Mesenteric fat pad (tissue), 1 donor: ENCODE results near the gene HSD11B2. TPM values are rescaled to one million over a fixed set of nuclear protein-coding genes. Genes with fewer than 3 reads are reported as not detected.

ENCODE experiments used
- DNase-seq: peaks from one replicate; pipeline ENCODE4 v3.0.0-alpha.2; 2020; ENCODE audit warnings: low spot score
- total RNA-seq: library from RNA; stranded (reverse); fragmentation: NEBNext Ultra II Directional; extraction: Animal tissue kit (Norgen Biotek cat#: 25700); gene quantifications from one replicate; pipeline ENCODE4 v1.2.1, GENCODE V29; 2021
- donor health status: DM: yes; HTN: yes; CAD: no.

HSD11B2 gene
- total RNA-seq, 1 donor from 2014 or later: 0.71 TPM

DNA sequence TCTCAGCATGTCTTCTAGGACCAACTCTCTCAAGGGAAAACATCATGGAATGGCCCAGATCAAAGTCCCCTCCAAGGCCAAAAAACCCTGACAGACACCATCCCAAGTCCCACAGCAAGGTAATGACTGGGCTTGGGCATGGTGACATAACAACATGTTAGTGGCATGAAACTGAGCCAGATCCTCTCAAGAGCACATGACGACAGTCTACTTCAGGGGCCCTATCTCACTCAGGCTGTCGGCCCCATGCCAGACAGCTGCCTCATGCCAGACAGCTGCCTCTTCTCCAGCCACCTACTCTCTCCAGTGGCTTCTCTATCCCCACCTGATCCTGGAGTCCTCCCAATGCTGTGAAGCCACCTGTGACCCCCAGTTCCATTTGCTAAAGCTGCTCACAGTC lies 18.4 kb downstream of the HSD11B2 start:
- no peak for DNase-seq

DNA sequence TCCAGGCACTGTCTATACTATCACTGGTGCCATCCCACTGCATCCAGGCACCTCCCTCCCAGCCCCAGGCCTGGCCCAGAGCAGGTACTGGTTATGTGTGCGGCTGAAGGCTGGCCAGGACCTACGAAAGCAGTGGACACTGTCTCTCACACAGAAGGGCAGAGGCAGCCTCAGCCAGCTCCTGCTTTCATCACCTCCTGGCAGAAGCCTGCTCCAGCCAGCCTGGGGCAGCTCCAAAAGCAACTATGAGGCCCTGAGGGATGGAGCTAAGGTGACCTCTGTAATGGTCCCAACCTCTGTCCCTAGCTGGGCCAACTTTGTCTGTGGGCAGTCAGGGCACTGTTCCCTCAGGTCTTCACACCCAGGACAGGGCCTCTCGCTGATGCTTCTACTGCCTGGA lies 18.8 kb downstream of the HSD11B2 start:
- DNase-seq: no peak

DNA sequence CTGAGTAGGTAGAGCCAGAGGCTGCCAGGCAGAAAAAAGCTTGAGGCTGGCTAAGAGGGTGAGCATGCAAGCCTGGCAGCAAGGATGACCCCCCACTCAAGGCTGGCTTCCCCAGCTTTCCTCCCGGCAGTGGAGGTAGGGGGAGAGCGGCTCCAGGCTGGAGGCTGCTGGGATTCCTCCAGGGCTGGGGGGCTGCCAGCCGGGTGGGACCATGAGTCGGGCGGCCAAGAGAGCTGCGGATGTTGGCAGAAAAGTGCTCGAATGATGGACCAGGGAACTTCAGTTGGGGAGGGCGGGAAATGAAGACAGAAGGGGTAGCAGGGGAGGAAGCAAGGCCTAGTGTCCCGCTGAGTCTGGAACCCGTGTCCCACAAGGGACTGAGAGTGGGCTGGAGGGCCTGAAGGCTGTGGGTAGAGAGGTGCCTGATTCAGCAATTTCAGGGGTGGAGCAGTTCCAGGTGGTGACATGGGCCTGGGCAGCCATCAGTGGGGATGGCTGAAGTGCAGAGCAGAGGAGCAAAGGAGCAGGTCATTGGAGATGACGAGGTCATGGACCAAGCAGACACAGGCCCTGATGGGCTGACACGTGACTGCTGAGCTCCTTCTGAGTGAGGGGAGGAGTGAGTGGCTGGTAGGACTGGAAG lies 20.3 kb downstream of the HSD11B2 start:
- no peak for DNase-seq

DNA sequence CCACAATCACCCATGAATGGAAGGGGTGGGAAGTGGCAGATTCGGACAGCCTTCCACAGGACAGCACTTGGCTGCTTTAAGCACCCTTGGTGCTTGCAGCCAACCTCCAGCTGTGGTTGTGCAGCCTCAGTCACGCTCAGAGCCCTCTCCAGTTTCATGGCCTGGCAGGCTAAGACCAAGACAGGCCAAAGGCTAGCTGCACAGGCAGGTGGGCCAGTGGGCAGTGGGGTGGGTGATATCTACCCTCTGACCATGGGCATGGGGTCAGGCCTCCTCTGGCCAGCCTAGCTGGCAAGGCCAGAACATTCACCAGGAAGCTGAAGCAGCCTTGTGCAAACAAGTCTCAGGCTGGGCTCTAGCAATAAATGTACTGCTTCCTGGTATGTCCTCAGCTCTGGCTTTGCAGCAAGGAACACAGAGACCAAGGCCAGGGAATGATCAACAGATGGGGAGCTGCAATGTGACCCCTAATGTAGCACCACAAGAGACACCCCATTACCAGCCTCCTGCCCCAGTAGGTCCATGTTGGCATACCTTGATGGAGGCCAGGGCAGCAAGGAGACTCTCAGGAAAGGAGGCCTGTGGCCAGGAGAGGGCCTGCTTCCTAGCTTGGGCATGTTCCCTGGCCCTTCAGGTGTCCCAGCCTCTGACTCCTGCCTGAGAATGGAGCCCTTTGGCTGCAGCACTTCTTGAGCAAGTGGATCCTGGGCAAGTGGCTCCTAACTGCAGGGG lies 20.9 kb downstream of the HSD11B2 start:
- DNase-seq: no peak

DNA sequence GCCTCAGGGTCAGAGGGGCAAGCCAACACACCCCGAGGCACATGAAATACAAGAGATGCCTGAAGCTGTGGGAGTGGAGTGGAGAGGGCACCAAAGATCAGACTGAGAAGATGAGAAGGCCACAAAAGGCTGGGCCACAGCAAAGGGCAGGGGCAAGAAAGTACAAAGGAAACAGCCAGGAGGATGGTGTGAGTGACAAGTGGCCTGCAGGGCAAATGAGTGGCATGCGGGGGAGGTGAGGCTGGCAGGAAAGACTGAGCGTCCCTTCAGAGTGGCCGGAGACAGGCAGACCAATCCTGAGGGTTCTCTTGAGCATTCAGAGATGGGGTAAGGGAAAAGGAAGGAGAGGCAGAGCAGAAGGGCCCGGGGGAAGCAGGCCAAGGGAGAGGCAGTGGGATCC lies 23.2 kb downstream of the HSD11B2 start:
- DNase-seq: no peak

DNA sequence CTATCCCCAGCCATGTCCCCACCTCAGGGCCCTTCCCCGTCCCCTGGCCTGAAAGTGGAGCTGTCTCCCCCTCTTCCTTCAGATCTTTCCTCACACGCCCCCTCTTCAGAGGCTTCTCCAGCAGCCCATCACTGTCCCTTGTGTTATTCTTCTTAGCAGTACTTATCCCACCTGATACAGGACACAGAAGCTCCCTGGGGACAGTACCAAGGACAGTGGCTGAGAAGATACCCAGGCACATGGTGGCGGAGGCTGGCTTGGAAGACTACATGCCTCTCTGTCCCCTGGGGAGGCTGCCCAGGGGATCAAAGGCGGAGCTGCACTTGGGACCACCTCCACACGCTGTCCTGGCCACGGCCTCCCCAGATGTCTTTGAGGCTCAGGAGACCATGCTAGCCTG lies 23.9 kb downstream of the HSD11B2 start:
- no peak for DNase-seq

DNA sequence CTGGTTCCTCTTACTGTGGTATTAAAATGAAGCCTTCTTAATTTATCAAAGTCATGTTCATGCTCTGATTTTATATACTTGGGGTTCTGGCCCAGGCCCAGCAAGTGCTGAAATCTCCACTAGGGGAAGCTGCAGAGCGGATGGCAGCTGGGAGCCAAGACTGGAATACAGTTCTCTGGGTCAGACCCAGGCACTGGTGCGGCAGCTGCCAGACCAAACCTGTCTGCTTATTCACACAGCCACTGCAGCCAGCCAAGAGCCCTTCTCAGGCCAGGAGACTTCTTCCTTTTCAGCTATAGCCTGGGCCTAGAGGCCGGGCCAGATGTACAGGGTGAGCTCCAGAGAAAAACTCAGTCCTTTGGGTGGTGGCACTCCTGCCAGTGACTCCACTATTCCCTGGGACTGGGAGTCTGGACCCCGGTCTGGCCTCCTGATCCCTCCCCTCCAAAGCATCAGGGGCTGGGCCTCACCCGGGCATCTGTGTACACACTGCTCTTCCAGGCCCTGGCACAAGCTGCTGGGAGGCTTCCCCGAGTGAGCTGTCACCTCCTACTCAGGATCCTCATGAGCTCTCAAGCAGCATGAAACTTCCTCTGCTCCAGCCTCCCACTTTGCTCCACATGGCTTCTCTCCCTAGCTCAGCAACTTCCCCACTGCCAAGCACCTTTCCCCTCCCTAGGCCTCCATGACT lies 25.6 kb downstream of the HSD11B2 start:
- no peak for DNase-seq

DNA sequence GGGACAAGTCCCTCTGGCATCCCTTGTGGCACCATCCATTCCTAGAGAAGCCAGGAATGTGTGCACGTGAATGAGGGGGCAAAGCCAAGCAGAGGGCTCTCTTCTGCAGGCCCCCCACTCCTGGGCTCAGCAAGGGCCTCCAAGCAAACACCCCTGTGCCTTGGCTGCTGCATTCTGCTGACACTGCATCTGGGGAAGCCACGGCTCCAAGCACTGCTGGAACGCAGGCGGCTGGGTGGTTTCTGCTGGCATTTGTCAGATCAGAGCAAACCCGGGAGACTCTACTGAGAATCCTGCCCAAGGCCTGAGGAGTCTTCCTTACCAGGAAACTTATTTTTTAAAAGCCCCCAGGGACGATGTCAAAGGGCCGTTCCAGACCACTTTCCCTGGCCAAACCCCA lies 26.7 kb downstream of the HSD11B2 start:
- no peak for DNase-seq

DNA sequence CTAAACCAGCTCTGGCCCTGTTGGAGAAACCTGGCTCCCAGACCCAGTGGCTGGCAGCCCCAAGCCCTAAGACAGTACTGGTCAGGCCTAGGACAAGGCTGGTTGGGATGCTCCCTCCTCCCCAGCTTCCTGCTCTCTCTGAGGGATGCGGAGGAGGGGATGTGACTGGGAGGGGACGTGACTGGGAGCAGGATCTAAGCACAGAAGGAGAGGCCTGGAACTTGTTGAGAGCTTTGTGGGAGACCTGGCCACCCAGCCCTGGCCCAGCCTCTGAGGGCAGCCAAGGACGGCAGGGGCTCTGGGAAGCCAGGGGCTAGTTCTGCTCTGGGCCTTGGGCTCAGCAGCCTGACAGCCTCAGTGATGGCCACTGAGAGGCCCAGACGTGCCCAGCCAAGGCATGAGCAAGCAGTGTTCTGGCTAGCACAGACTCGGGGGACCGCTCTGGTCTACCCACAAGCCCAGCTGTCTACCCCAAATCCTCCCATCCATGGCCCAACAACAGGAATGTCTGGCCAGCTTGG lies 27.3 kb downstream of the HSD11B2 start:
- DNase-seq: no peak

DNA sequence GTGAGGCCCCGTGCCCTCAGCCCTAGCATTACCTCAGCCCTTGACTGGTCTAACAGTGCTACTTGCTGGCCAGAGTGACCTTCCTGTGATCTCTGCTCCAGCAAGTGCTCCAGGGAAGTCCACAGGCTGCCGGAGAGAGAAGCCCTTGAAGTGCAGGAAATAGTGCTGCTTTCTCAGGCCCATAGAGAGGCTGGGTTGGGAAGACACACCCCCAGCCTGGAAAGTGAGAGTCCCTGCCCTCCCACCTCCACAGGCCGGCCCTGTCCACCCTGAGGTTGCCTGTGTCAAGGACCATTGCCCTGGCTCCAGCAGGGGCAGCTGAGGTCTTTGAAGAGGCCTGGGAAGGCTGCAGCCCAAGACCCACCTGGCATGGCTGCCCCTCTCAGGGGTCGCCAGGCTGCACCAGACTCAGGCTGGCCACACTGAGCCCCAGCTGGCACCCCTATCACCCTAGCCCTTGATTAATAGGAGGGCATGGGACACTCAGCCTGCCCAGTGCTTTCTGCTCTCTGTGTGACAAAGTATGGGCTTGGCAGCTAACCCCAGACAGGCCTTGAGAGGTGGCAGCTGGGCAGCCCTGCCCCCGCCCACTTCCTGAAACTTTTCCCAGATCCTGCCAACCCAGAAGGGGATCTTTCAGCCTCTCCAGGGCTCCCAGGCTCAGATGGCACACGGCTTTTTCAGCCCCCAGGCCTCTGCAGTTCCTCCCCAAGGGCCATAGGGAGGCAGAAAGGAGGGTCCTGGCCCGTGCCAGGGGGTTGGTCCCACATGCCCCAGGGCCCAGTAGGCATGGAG lies 28.3 kb downstream of the HSD11B2 start:
- no peak for DNase-seq

DNA sequence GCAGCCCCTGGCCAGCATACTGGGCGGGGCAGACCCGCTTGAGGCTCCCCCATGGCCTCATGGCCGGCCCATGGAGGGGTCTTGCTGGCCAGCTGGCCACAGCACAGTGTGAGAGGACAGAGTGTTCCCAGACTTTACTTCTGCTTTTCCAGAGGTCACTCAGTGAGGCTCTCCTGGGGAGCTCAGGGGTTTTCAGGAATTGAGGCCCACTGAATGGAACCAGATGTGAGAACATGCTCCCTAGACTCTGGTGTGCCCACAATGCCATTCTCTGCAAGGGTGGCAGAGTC lies 28.9 kb downstream of the HSD11B2 start:
- DNase-seq: no peak

DNA sequence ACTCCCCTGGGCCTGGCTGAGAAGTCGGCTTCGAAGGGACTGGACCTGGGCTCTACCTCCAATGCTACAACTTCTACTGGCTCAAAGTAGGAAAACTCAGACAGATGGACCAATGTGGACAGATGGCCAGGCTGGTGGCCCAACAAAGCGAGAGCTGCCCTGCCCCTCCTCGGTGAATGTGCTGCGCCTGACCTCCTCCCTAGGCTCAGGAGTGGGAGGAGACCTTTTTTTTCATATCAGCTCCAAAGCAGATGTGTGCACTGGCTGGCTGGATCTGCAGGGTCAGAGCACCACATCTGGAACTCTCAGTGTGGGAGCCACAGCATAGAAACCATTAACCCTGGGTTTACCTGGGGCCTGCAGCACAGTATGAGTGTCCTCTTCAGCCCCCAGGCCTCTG lies 29.2 kb downstream of the HSD11B2 start:
- no peak for DNase-seq

DNA sequence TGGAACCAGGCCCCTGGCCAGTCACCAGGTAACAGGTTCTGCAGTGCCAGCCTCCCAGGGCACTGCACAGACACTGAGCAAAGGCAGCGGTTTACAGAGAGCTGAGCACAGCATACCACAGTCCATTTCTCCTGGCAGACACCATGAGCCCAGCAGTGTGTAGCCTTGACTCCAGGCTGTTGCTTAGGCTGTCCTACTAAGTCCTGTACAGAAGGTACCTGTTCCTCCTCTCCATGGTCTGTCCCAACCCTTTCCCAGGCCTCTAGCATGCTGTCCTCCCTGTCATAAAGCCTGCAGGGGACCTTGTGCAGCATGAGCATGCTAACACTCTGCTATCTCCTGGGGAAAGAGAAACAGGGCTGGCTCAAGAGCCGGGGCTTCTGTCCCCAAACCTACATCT lies 30.0 kb downstream of the HSD11B2 start:
- DNase-seq: no peak

DNA sequence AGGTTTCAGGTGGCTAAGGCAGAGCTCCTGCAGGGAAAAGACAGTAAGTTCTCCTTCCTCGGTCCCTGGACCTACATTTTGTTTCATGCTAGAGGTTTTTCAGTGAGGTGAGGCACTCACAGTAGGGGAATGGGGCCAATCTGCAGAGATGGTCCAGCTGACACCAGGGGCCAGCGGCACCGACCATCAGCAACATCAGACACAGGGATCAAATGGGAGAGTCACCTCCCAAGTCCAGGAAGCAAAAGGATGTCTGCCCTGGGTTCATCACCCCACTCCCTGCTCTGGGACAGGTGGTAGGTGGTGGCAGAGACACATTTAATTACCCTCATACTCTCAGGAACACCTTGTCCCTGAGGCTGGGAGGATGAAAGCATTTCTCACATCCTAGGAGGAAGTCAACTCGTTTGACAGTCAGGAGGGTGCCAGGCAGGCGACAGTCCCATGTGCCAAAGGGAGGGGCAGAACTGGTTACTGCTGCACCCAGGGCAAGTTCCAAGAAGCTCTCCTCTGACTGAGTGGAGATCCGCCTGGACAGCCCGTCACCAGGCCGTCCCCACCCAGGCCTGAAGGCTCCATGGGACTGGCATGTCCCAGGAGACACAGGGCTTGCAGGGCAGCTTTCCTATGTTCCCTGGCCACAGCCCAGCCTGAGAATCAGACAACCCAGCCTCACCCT lies 30.8 kb downstream of the HSD11B2 start:
- no peak for DNase-seq

DNA sequence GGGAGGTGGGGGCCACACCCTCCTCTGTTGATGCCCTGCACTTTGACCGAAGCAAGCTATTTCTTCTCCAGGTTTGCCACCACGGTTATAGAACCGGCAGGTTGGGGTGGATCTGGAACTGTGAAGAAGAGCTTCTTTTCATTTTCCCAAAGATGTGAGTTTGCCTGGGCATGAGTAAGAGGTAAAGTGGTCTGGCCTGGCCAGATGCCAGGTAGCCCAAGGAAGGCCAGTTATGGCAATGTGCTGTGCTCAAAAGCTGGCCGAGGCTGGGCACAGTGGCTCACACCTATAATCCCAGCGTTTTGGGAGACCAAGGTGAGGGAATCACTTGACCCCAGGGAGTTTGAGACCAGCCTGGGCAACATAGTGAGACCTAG lies 31.3 kb downstream of the HSD11B2 start:
- no peak for DNase-seq

DNA sequence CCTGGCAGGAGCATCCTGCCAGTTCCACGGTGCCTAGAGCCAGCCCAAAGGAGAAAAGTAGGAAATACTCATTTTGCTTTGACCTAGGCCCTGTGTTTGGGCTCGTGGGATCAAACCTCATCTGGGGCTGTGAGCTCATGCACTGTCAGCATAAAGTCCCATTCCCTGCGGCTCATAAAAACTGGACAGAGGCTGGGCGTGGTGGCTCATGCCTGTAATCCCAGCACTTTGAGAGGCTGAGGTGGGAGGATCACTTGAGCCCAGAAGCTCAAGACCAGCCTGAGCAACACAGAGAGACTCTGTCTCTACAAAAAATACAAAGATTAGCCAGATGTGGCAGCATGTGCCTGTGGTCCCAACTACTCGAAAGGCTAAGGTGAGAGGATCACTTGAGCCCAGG lies 32.1 kb downstream of the HSD11B2 start:
- no peak for DNase-seq

DNA sequence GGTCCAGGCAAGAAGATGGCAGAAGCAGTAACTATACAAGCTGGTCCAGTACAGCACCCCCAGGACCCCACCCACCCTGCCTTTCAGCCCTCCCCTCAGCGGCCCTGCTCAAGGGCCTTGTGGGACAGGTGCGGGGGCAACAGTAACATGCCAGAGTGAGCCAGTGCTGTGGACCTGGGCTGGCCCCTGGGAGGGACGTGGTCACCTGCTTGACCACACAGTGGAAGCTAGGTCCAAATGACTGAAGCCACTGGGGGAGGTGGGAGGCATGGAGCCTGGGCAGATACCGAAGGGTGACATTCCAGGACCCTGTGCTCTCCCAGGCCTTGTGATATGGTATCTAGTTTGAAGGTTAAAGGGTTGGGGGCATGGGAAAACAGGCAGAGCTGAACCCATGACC lies 32.8 kb downstream of the HSD11B2 start:
- no peak for DNase-seq

DNA sequence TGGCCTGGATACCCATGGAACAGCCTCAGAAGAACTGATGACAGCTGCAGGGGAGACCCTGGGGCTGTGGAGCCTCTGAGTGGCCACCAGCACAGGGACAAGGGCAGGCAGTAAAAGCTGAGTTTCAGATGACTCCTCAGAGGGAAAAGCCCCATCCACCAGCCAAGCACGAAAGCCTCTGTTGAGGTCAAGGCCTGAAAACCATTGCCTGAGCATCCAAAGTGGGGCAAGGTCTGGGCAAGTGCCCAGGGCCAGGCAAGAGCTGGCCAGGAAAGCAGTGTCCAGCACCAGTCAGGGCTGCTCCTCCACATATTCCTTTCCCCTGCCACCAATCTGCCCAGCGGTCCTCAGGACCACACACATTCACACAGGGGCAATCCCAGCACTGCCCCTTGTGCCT lies 33.6 kb downstream of the HSD11B2 start:
- DNase-seq: no peak

DNA sequence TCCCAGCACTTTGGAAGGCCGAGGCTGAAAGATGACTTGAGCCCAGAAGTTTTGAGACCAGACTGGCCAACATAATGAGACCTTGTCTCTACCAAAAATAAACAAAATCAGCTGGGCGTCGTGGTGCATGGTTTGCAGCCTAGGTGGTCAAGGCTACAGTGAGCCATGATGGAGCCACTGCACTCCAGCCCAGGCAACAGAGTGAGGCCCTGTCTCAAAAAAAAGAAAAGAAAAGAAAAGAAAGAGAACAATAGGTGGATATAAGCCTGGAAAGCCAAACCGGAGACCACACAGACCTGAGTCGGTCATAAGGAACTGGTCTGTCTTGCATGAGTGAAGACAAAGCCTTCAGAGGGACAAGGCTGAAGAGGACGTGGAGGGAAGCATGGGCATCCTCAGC lies 35.7 kb downstream of the HSD11B2 start:
- no peak for DNase-seq

DNA sequence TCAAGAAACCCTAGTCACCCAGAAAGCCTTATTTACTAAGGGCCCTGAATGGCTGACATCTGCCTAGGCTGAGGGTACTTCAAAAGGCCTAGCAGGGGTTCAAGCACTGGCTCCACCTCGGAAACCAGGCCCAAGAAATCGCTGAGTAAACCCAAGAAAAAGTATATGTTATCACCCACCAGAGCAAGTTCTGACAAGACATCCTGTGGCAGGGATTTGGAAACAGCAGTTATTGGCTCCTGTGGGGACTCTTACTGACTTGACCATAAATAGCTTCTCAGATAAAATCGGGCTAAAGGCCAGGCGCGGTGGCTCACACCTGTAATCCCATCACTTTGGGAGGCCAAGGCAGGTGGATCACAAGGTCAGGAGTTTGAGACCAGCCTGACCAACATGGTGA lies 37.8 kb downstream of the HSD11B2 start:
- DNase-seq: no peak

DNA sequence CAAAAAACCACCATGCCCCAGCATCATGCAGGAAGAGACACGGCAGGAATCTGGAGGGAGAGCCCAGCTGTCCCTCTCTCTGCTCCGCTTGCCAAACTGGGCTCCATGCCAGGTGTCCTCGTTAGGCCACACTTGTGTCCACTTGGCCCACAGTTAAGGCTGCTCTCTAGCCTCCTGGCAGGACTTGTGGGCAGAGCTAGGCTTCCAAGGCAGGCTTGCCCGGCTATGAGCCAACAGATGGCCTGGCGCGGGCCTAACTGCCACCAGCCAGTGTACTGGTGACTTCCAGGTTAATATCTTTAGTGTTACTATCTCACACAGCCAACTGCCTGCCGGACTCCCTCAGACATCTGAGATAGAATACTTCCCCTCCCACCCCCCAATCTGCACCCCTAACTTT lies 39.4 kb downstream of the HSD11B2 start:
- no peak for DNase-seq
